Vagina (tissue), 2 donors: ENCODE measurements around the gene LDLRAD4.

Experiments
- POLR2A ChIP-seq, 2 donors: fragments of 450-650 bp; IDR thresholded peaks; one replicate each; pipeline ENCODE4 v1.6.1; 2017; ENCODE audit warnings: antibody characterized with exemption in 2 of 2, mild to moderate bottlenecking in 2 of 2, moderate library complexity in 2 of 2
- TF ChIP-seq, protein P1 (sequence below), 3 experiments: fragments of 450-650 bp in 2 of 3; fragments of 200-600 bp in 1 of 3; sonication (generic) in 1 of 3; IDR thresholded peaks; one replicate each; pipeline ENCODE4 v1.5.1; 2017 to 2019; ENCODE audit warnings: antibody characterized with exemption in 3 of 3, mild to moderate bottlenecking in 2 of 3, moderate library complexity in 2 of 3

DNA sequence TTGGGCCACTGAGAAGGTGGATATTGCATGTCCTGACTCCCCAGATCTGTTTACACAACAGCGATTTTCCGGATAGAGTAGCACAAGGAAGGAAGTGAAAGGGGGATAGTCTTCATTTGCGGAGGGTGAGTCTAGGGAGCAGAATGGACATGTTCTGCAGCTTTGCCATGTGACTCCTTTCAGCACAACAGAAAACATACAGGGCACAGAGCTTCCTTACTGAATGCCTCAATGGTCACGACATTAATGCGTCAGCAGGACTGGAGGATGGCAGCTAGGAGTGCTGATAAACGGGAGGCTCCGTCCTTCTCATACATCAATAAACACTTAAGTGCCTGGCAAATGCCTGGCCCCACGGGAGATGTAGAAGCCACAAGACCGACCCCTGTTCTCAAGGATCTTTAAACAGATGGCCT is 344.8 kb downstream of the LDLRAD4 start:
- no peak for TF ChIP-seq POLR2A (IDR thresholded peaks at IDR 0.05)
- TF ChIP-seq, protein P1, sequence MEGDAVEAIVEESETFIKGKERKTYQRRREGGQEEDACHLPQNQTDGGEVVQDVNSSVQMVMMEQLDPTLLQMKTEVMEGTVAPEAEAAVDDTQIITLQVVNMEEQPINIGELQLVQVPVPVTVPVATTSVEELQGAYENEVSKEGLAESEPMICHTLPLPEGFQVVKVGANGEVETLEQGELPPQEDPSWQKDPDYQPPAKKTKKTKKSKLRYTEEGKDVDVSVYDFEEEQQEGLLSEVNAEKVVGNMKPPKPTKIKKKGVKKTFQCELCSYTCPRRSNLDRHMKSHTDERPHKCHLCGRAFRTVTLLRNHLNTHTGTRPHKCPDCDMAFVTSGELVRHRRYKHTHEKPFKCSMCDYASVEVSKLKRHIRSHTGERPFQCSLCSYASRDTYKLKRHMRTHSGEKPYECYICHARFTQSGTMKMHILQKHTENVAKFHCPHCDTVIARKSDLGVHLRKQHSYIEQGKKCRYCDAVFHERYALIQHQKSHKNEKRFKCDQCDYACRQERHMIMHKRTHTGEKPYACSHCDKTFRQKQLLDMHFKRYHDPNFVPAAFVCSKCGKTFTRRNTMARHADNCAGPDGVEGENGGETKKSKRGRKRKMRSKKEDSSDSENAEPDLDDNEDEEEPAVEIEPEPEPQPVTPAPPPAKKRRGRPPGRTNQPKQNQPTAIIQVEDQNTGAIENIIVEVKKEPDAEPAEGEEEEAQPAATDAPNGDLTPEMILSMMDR (IDR thresholded peaks at IDR 0.05): no peak
